GM23338 (cell line): ENCODE data around the gene ZNF493. TPM values are rescaled to one million over a fixed set of nuclear protein-coding genes. Genes with fewer than 3 reads are reported as not detected.

Source experiments
- ATAC-seq: fragments of 200-7000 bp; cut with Tn5 transposase; 3 replicates; pipeline ENCODE4 v1.9.1; 2020
- DNase-seq: peaks from one replicate; pipeline ENCODE4 v3.0.0-alpha.2; 2015; ENCODE audit warnings: low spot score
- H2AFZ ChIP-seq: fragments of 200-600 bp; sonication (generic); 2 replicates; pipeline ENCODE4 v1.8.0; 2016; ENCODE audit warnings: antibody characterized with exemption, mild to moderate bottlenecking, moderate library complexity
- H3F3A ChIP-seq: fragments of 200-600 bp; sonication (generic); replicated peaks from 2 replicates; pipeline ENCODE4 v1.8.0; 2017; ENCODE audit warnings: antibody characterized with exemption, mixed run types, low read depth
- H3K27ac ChIP-seq: fragments of 200-600 bp; sonication (generic); 2 replicates; pipeline ENCODE4 v1.6.1; 2016; ENCODE audit warnings: low read depth
- H3K27me3 ChIP-seq: fragments of 200-600 bp; sonication (generic); 2 replicates; pipeline ENCODE4 v1.8.0; 2016; ENCODE audit warnings: mild to moderate bottlenecking, mixed run types, moderate library complexity; ENCODE audit not compliant: insufficient read depth
- H3K36me3 ChIP-seq: fragments of 200-600 bp; sonication (generic); 2 replicates; pipeline ENCODE4 v1.8.0; 2016; ENCODE audit warnings: mild to moderate bottlenecking; ENCODE audit not compliant: insufficient read depth
- H3K4me1 ChIP-seq: fragments of 200-600 bp; sonication (generic); 2 replicates; pipeline ENCODE4 v1.8.0; 2016; ENCODE audit warnings: mild to moderate bottlenecking, moderate library complexity; ENCODE audit not compliant: insufficient read depth
- H3K4me2 ChIP-seq: fragments of 200-600 bp; sonication (generic); 2 replicates; pipeline ENCODE4 v1.7.1; 2017; ENCODE audit warnings: mixed run types
- H3K4me3 ChIP-seq: fragments of 200-600 bp; sonication (generic); 2 replicates; pipeline ENCODE4 v1.6.1; 2016; ENCODE audit warnings: mixed run types
- H3K79me2 ChIP-seq: fragments of 200-600 bp; sonication (generic); replicated peaks from 2 replicates; pipeline ENCODE4 v1.8.0; 2017; ENCODE audit warnings: mild to moderate bottlenecking; ENCODE audit not compliant: insufficient read depth
- H3K9me2 ChIP-seq: fragments of 200-600 bp; sonication (generic); 2 replicates; pipeline ENCODE4 v1.8.0; 2017; ENCODE audit not compliant: insufficient read depth
- H4K20me1 ChIP-seq: fragments of 200-600 bp; sonication (generic); replicated peaks from 2 replicates; pipeline ENCODE4 v1.8.0; 2017; ENCODE audit warnings: mild to moderate bottlenecking; ENCODE audit not compliant: insufficient read depth
- H3K27ac Mint-ChIP-seq: 2 replicates; pipeline ENCODE4 v1.8.0; 2020; ENCODE audit warnings: inconsistent platforms, mild to moderate bottlenecking, moderate library complexity, mixed read lengths
- H3K27me3 Mint-ChIP-seq: 3 replicates; pipeline ENCODE4 v1.8.0; 2022; ENCODE audit warnings: low read depth, mild to moderate bottlenecking, moderate library complexity, mixed read lengths, inconsistent platforms; ENCODE audit not compliant: insufficient read depth, poor library complexity
- H3K36me3 Mint-ChIP-seq: 3 replicates; pipeline ENCODE4 v1.8.0; 2021; ENCODE audit warnings: low read depth, mild to moderate bottlenecking, inconsistent platforms, moderate library complexity, mixed read lengths
- H3K4me1 Mint-ChIP-seq: 3 replicates; pipeline ENCODE4 v1.8.0; 2020; ENCODE audit warnings: mild to moderate bottlenecking, inconsistent platforms, mixed read lengths
- H3K4me3 Mint-ChIP-seq: 3 replicates; pipeline ENCODE4 v1.8.0; 2021; ENCODE audit warnings: moderate library complexity, mild to moderate bottlenecking, inconsistent platforms, mixed read lengths
- H3K9me3 Mint-ChIP-seq: 3 replicates; pipeline ENCODE4 v1.8.0; 2020; ENCODE audit warnings: moderate library complexity, mild to moderate bottlenecking, inconsistent platforms, mixed read lengths
- CTCF ChIP-seq, 2 experiments: fragments of 200-600 bp in 1 of 2; sonication (generic) in 1 of 2; conservative IDR thresholded peaks; 2 replicates each; pipeline versions ENCODE4 v1.5.1 to v1.6.1; 2016 to 2017; ENCODE audit warnings: antibody characterized with exemption in 2 of 2, low read depth in 2 of 2, mild to moderate bottlenecking in 2 of 2, moderate library complexity in 1 of 2
- JUNB ChIP-seq: IDR thresholded peaks from one replicate; pipeline ENCODE4 v1.6.1; 2016; ENCODE audit warnings: antibody characterized with exemption; ENCODE audit not compliant: unreplicated experiment
- NANOG ChIP-seq: IDR thresholded peaks from 2 replicates; pipeline ENCODE4 v1.6.1; 2016; ENCODE audit warnings: antibody characterized with exemption, borderline replicate concordance
- STAT1 ChIP-seq: IDR thresholded peaks from one replicate; pipeline ENCODE4 v1.6.1; 2016; ENCODE audit warnings: antibody characterized with exemption; ENCODE audit not compliant: unreplicated experiment
- polyA plus RNA-seq: library from polyadenylated mRNA; unstranded; fragments of >200 nt; fragmentation: Nextera tagmentation; extraction: Ambion mirVana; gene quantifications from 2 replicates; pipeline ENCODE4 v1.2.1, GENCODE V29; 2016
- total RNA-seq: library from RNA; depleted of rRNA; stranded (reverse); fragments of >200 nt; shearing (Covaris generic); gene quantifications from 2 replicates; pipeline ENCODE4 v1.2.3, GENCODE V29; 2014
- TF ChIP-seq, protein P1 (sequence below): fragments of 250-450 bp; sonication (Bioruptor Pico); IDR thresholded peaks from 2 replicates; pipeline ENCODE4 v1.5.0; 2020; ENCODE audit warnings: mild to moderate bottlenecking, moderate library complexity
- TF ChIP-seq, protein P2 (sequence below): IDR thresholded peaks from one replicate; pipeline ENCODE4 v1.6.1; 2018; ENCODE audit warnings: antibody characterized with exemption; ENCODE audit not compliant: unreplicated experiment

Gene ZNF493
- total and polyA plus RNA-seq, 2 experiments from 2014 or later: 28.7 to 63.4 TPM

DNA sequence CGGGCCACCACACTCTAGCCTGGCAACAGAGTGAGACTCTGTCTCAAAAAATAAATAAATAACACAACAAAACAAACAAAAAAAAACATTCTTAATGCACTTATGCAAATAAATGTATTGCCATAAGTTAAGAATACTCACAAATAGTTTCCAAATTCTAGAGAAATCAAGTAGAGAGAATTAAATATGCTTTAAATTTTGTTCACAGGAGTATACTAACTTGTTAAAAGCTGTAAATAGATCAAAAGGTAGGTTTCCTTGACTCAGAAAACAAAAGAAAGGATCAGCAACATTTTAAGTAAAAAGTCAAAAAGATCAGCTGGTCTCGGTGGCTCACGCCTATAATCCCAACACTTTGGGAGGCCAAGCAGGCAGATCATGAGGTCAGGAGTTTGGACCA lies 58.0 kb downstream of the ZNF493 start:
- Histone ChIP-seq H3K9me2 (no peaks in the 10 kb centered on the region), H3K36me3 (peaks cover 71% of the 10 kb centered on the region), H4K20me1 (peaks cover 5% of the 10 kb centered on the region; the same call in 1 of the 2 replicates), H3K27me3 (no peaks in the 10 kb centered on the region), H3F3A (0 out of 2 replicates have a peak, but pooled peaks cover 7% of the 10 kb centered on the region), H3K4me3 (no peak overlapping the region), H2AFZ (no peak overlapping the region), H3K4me2 (no peak overlapping the region), H3K79me2 (peaks cover 72% of the 10 kb centered on the region), H3K27ac (no peak overlapping the region), H3K4me1 (no peaks in the 10 kb centered on the region)
- DNase-seq: no peak
- peaks cover 63% of the 10 kb centered on the region for H3K9me3 Mint-ChIP-seq
- no peak overlapping the region for H3K27ac Mint-ChIP-seq
- peaks cover 2% of the 10 kb centered on the region for H3K27me3 Mint-ChIP-seq
- no peak overlapping the region for H3K4me3 Mint-ChIP-seq
- peaks cover 75% of the 10 kb centered on the region for H3K36me3 Mint-ChIP-seq
- TF ChIP-seq CTCF (conservative IDR thresholded peaks at IDR 0.05; ENCODE audit: low read depth in 2 of 2) (no peak), NANOG (no peak), STAT1 (no peak), JUNB (no peak)
- TF ChIP-seq, protein P1, sequence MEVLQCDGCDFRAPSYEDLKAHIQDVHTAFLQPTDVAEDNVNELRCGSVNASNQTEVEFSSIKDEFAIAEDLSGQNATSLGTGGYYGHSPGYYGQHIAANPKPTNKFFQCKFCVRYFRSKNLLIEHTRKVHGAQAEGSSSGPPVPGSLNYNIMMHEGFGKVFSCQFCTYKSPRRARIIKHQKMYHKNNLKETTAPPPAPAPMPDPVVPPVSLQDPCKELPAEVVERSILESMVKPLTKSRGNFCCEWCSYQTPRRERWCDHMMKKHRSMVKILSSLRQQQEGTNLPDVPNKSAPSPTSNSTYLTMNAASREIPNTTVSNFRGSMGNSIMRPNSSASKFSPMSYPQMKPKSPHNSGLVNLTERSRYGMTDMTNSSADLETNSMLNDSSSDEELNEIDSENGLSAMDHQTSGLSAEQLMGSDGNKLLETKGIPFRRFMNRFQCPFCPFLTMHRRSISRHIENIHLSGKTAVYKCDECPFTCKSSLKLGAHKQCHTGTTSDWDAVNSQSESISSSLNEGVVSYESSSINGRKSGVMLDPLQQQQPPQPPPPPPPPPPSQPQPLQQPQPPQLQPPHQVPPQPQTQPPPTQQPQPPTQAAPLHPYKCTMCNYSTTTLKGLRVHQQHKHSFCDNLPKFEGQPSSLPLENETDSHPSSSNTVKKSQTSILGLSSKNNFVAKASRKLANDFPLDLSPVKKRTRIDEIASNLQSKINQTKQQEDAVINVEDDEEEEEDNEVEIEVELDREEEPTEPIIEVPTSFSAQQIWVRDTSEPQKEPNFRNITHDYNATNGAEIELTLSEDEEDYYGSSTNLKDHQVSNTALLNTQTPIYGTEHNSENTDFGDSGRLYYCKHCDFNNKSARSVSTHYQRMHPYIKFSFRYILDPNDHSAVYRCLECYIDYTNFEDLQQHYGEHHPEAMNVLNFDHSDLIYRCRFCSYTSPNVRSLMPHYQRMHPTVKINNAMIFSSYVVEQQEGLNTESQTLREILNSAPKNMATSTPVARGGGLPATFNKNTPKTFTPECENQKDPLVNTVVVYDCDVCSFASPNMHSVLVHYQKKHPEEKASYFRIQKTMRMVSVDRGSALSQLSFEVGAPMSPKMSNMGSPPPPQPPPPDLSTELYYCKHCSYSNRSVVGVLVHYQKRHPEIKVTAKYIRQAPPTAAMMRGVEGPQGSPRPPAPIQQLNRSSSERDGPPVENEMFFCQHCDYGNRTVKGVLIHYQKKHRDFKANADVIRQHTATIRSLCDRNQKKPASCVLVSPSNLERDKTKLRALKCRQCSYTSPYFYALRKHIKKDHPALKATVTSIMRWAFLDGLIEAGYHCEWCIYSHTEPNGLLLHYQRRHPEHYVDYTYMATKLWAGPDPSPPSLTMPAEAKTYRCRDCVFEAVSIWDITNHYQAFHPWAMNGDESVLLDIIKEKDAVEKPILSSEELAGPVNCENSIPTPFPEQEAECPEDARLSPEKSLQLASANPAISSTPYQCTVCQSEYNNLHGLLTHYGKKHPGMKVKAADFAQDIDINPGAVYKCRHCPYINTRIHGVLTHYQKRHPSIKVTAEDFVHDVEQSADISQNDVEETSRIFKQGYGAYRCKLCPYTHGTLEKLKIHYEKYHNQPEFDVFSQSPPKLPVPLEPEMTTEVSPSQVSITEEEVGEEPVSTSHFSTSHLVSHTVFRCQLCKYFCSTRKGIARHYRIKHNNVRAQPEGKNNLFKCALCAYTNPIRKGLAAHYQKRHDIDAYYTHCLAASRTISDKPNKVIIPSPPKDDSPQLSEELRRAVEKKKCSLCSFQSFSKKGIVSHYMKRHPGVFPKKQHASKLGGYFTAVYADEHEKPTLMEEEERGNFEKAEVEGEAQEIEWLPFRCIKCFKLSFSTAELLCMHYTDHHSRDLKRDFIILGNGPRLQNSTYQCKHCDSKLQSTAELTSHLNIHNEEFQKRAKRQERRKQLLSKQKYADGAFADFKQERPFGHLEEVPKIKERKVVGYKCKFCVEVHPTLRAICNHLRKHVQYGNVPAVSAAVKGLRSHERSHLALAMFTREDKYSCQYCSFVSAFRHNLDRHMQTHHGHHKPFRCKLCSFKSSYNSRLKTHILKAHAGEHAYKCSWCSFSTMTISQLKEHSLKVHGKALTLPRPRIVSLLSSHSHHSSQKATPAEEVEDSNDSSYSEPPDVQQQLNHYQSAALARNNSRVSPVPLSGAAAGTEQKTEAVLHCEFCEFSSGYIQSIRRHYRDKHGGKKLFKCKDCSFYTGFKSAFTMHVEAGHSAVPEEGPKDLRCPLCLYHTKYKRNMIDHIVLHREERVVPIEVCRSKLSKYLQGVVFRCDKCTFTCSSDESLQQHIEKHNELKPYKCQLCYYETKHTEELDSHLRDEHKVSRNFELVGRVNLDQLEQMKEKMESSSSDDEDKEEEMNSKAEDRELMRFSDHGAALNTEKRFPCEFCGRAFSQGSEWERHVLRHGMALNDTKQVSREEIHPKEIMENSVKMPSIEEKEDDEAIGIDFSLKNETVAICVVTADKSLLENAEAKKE (CRISPR knock-in tag): no peak
- TF ChIP-seq, protein P2, sequence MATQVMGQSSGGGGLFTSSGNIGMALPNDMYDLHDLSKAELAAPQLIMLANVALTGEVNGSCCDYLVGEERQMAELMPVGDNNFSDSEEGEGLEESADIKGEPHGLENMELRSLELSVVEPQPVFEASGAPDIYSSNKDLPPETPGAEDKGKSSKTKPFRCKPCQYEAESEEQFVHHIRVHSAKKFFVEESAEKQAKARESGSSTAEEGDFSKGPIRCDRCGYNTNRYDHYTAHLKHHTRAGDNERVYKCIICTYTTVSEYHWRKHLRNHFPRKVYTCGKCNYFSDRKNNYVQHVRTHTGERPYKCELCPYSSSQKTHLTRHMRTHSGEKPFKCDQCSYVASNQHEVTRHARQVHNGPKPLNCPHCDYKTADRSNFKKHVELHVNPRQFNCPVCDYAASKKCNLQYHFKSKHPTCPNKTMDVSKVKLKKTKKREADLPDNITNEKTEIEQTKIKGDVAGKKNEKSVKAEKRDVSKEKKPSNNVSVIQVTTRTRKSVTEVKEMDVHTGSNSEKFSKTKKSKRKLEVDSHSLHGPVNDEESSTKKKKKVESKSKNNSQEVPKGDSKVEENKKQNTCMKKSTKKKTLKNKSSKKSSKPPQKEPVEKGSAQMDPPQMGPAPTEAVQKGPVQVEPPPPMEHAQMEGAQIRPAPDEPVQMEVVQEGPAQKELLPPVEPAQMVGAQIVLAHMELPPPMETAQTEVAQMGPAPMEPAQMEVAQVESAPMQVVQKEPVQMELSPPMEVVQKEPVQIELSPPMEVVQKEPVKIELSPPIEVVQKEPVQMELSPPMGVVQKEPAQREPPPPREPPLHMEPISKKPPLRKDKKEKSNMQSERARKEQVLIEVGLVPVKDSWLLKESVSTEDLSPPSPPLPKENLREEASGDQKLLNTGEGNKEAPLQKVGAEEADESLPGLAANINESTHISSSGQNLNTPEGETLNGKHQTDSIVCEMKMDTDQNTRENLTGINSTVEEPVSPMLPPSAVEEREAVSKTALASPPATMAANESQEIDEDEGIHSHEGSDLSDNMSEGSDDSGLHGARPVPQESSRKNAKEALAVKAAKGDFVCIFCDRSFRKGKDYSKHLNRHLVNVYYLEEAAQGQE: no peak
- ATAC-seq: no peak
- no peaks in the 10 kb centered on the region for H3K4me1 Mint-ChIP-seq
